ENCODE results near the gene KRTAP13-1. TPM values are rescaled to one million over a fixed set of nuclear protein-coding genes. Genes with fewer than 3 reads are reported as not detected.
A peak's percentile ranks its signal among the peaks of the same experiment; 100 is the strongest.

KRTAP13-1 gene
- total and polyA plus RNA-seq, 2 of the 8 experiments (the other 6 are each of a cell fraction or from before 2014, with no cell fraction given) = not detected

- no peak overlapping the region for H3K23ac ChIP-seq (ENCODE audit: insufficient read length)
- H3K14ac ChIP-seq (ENCODE audit: insufficient read length) = no peak overlapping the region
- peak; percentile 90 for FAIRE-seq
- H3K79me2 ChIP-seq (ENCODE audit: control insufficient read depth in 1 of 2, insufficient read depth in 2 of 2, low read length in 2 of 2) = no peaks in the 10 kb centered on the region
- no peak overlapping the region for H4K8ac ChIP-seq (ENCODE audit: extremely low read depth, insufficient read depth, low read length)
- TF ChIP-seq POLR2A (IDR thresholded peaks at IDR 0.05; ENCODE audit: control extremely low read depth in 1 of 2, low read depth in 2 of 2, low read length in 2 of 2) = no peak
- TF ChIP-seq GABPA (IDR thresholded peaks at IDR 0.05; ENCODE audit: borderline replicate concordance, insufficient read depth, low read length) = no peak
- peak; percentile 58; the same call in 1 of the 2 replicates for TF ChIP-seq SP1 (IDR thresholded peaks at IDR 0.05; ENCODE audit: low read depth, low read length)
- TF ChIP-seq TEAD4 (IDR thresholded peaks at IDR 0.05; ENCODE audit: low read depth, low read length) = peak; percentile 88
- TF ChIP-seq NANOG (IDR thresholded peaks at IDR 0.05; ENCODE audit: insufficient read depth, low read depth, low read length, poor library complexity, severe bottlenecking) = peak; percentile 31
- 0 out of 2 replicates have a peak, but pooled peaks have one; percentile 24 for TF ChIP-seq YY1 (IDR thresholded peaks at IDR 0.05; ENCODE audit: low read depth, low read length)
- no peaks in the 10 kb centered on the region for H3K79me1 ChIP-seq (ENCODE audit: low read depth, low read length)
- CTCF ChIA-PET (ENCODE audit: partially characterized antibody) = interaction anchor here (1.7 kb wide), 1 partner anchor 37 kb away, joined by 5 read pairs; no protein-coding TSS in a partner anchor
- H3K4me3 ChIP-seq (ENCODE audit: extremely low read depth in 1 of 4, insufficient read depth in 2 of 4, low read depth in 3 of 4, low read length in 4 of 4) = no peak overlapping the region
- no peak overlapping the region for H3K4ac ChIP-seq (replicated peaks; ENCODE audit: insufficient read length, low read depth, low read length)
- H3K23me2 ChIP-seq (ENCODE audit: low read depth, low read length) = no peaks in the 10 kb centered on the region
- no peak overlapping the region for H3K27ac ChIP-seq (ENCODE audit: low read depth, low read length)
- peaks cover 2 to 15% (median 6%) of the 10 kb centered on the region in 4 experiments; a peak in 5 of 7 replicates for H3K4me1 ChIP-seq (replicated peaks in 1 of 4; ENCODE audit: control insufficient read depth in 3 of 4, insufficient read depth in 4 of 4, low read length in 3 of 4)
- no peak overlapping the region for H2BK20ac ChIP-seq (ENCODE audit: low read length)
- H3K9ac ChIP-seq (replicated peaks in 1 of 4; ENCODE audit: extremely low read depth in 1 of 4, low read depth in 3 of 4, low read length in 3 of 4) = no peak overlapping the region
- peak in 1 of 2 experiments; percentile 43 for DNase-seq (ENCODE audit: low read depth in 1 of 2, low spot score in 2 of 2)
- H3K36me3 ChIP-seq (ENCODE audit: control insufficient read depth in 2 of 4, insufficient read depth in 4 of 4, low read length in 3 of 4) = no peaks in the 10 kb centered on the region
- H2AFZ ChIP-seq (ENCODE audit: low read length) = no peak overlapping the region
- no peak overlapping the region for H2BK15ac ChIP-seq (ENCODE audit: low read length)
- WGBS, 2 experiments (ENCODE audit: extremely low coverage in 1 of 2, insufficient coverage in 1 of 2, insufficient read length in 1 of 2, insufficient replicate concordance in 2 of 2, low coverage in 1 of 2, low lambda C conversion rate in 2 of 2, missing lambda C conversion rate in 1 of 2) = 16% methylated on average over 3 of the region's 3 CpGs; no CpG with 5 or more reads in 1 of the 2 experiments
- no peak overlapping the region for H3K56ac ChIP-seq (replicated peaks; ENCODE audit: insufficient read length, low read depth, low read length)
- no peak overlapping the region for H4K5ac ChIP-seq (ENCODE audit: insufficient read length, low read depth, low read length)
- H3K9me3 ChIP-seq (ENCODE audit: insufficient read depth in 2 of 2, low read depth in 1 of 2, low read length in 1 of 2) = peaks cover 7 to 10% of the 10 kb centered on the region in 2 experiments; a peak in 3 of 4 replicates
- no peaks in the 10 kb centered on the region for H3K27me3 ChIP-seq (replicated peaks in 1 of 4; ENCODE audit: control insufficient read depth in 3 of 4, extremely low read depth in 1 of 4, insufficient read depth in 3 of 4, low read length in 3 of 4)
- H4K20me1 ChIP-seq (replicated peaks in 1 of 2; ENCODE audit: control insufficient read depth in 1 of 2, insufficient read depth in 2 of 2, low read length in 2 of 2) = no peaks in the 10 kb centered on the region
- POLR2A ChIA-PET (ENCODE audit: partially characterized antibody) = no interaction called here
- H2BK12ac ChIP-seq (ENCODE audit: low read depth, low read length) = 0 out of 2 replicates have a peak overlapping the region, but pooled peaks have one; percentile 72
- H3K18ac ChIP-seq (ENCODE audit: extremely low read depth, low read length) = no peak overlapping the region
- peak overlapping the region in 1 of 2 experiments; percentile 21; a peak in 1 of 4 replicates for H3K4me2 ChIP-seq (ENCODE audit: insufficient read depth in 1 of 2, low read depth in 2 of 2, low read length in 2 of 2)
- no peak overlapping the region for H2BK120ac ChIP-seq (replicated peaks; ENCODE audit: low read depth, low read length)
- no peak overlapping the region for H4K91ac ChIP-seq (replicated peaks; ENCODE audit: insufficient read length, low read length)
- H2BK5ac ChIP-seq (ENCODE audit: low read depth, low read length) = no peak overlapping the region
- H2AK5ac ChIP-seq (ENCODE audit: low read depth, low read length) = no peak overlapping the region
Observed at GRCh38 chr21:30426731-30427130, 30.9 kb downstream of the KRTAP13-1 start.
